Smooth muscle cell (in vitro differentiated cells): Measurements from ENCODE around the gene CHRNE. TPM values are rescaled to one million over a fixed set of nuclear protein-coding genes. Genes with fewer than 3 reads are reported as not detected.

Experiments used
- DNase-seq: peaks from one replicate; lab custom pipeline; 2025; ENCODE audit not compliant: unreplicated experiment; lab: John Stamatoyannopoulos, UW
- H2AFZ ChIP-seq: fragments of 200-600 bp; sonication (generic); 2 replicates; pipeline ENCODE4 v1.6.0; 2016; ENCODE audit warnings: antibody characterized with exemption, low read depth, mild to moderate bottlenecking
- H3F3A ChIP-seq: fragments of 200-600 bp; sonication (generic); 2 replicates; pipeline ENCODE4 v1.6.0; 2017; ENCODE audit warnings: antibody characterized with exemption, low read depth
- H3K27ac ChIP-seq: fragments of 200-600 bp; sonication (generic); 2 replicates; pipeline ENCODE4 v1.5.1; 2016; ENCODE audit warnings: low read depth, mild to moderate bottlenecking
- H3K27me3 ChIP-seq: fragments of 200-600 bp; sonication (generic); 2 replicates; pipeline ENCODE4 v1.6.1; 2016; ENCODE audit warnings: low read depth, mild to moderate bottlenecking
- H3K36me3 ChIP-seq: fragments of 200-600 bp; sonication (generic); 2 replicates; pipeline ENCODE4 v1.5.1; 2016; ENCODE audit warnings: low read depth
- H3K4me1 ChIP-seq: fragments of 200-600 bp; sonication (generic); 2 replicates; pipeline ENCODE4 v1.5.1; 2016; ENCODE audit warnings: low read depth
- H3K4me2 ChIP-seq: fragments of 200-600 bp; sonication (generic); 2 replicates; pipeline ENCODE4 v1.6.0; 2016; ENCODE audit warnings: mild to moderate bottlenecking
- H3K4me3 ChIP-seq: fragments of 200-600 bp; sonication (generic); 2 replicates; pipeline ENCODE4 v1.5.1; 2016; ENCODE audit warnings: mild to moderate bottlenecking
- H3K79me2 ChIP-seq: fragments of 200-600 bp; sonication (generic); 2 replicates; pipeline ENCODE4 v1.6.0; 2016; ENCODE audit warnings: low read depth, mild to moderate bottlenecking
- H3K9ac ChIP-seq: fragments of 200-600 bp; sonication (generic); 2 replicates; pipeline ENCODE4 v1.6.0; 2016; ENCODE audit warnings: low read depth
- H3K9me3 ChIP-seq: fragments of 200-600 bp; sonication (generic); replicated peaks from 2 replicates; pipeline ENCODE4 v1.5.1; 2016; ENCODE audit warnings: low read depth
- H4K20me1 ChIP-seq: fragments of 200-600 bp; sonication (generic); 2 replicates; pipeline ENCODE4 v1.6.0; 2016; ENCODE audit warnings: low read depth
- WGBS: methylation state at CpG from one replicate; pipeline ENCODE4 v1.1.7; 2016; ENCODE audit warnings: low lambda C conversion rate; 5-methylcytosine and 5-hydroxymethylcytosine counted together
- polyA plus RNA-seq: library from polyadenylated mRNA; unstranded; fragments of >200 nt; fragmentation: Nextera tagmentation; extraction: Ambion mirVana; gene quantifications from 2 replicates; pipeline ENCODE4 v1.2.1, GENCODE V29; 2016
- total RNA-seq: library from RNA; depleted of rRNA; stranded (reverse); fragments of >200 nt; gene quantifications from 2 replicates; pipeline ENCODE4 v1.2.3, GENCODE V29; 2014
- TF ChIP-seq, protein P1 (sequence below): fragments of 200-600 bp; sonication (generic); IDR thresholded peaks from 2 replicates; pipeline ENCODE4 v1.5.1; 2017; ENCODE audit warnings: borderline replicate concordance, mild to moderate bottlenecking, antibody characterized with exemption; ENCODE audit not compliant: insufficient read depth, poor library complexity, severe bottlenecking

Gene CHRNE
- total and polyA plus RNA-seq, 2 experiments from 2014 or later = 1.7 to 2.7 TPM

DNA sequence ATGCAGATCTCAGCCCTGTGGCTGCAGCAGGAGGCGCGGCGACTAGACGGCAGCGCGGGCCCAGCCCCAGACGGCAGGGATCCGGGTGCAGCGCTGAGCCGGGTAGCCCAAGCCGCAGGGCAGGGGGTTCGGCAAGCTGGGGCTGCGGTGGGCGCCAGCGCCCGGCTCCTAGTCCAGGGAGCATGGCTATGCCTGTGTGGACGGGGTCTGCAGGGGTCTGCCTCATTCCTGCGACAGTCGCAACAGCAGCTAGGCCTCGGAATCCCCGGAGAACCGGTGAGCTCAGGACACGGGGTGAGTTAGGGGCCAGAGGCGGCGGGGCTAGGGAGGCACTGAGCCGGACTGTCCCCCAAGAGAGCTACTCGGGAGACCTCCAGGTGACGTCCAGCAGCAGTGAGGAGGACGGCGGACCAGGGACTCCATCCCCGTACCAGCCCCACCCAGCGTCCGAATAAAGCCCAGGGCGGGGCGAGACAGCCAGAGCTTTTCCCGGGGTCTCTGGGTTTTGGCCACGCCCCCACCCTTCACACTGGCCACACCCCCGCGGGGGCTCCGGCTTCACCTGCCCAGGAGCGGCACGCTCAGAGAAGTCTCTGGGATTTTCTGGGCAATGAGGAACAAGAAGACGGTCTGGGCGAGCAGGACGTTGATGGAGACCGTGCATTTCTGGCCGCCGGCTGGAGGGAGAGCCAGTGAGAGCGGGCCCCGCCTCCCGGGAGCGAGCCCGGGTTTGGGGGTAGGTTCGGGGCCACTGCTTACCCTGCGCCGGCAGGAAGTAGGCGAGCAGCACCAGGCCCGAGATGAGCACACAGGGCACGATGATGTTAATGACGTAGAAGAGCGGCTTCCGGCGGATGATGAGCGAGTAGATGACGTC, 2.4 kb downstream of the CHRNE start:
- no peak overlapping the region for H2AFZ ChIP-seq
- H4K20me1 ChIP-seq = no peaks in the 10 kb centered on the region
- DNase-seq = no peak
- no peaks in the 10 kb centered on the region for H3K36me3 ChIP-seq
- no peaks in the 10 kb centered on the region for H3K79me2 ChIP-seq
- H3K4me1 ChIP-seq = no peaks in the 10 kb centered on the region
- peaks cover 8% of the 10 kb centered on the region for H3F3A ChIP-seq
- H3K4me2 ChIP-seq = peak overlapping the region; percentile 82
- peak overlapping the region; percentile 65 for H3K4me3 ChIP-seq
- H3K27me3 ChIP-seq = no peaks in the 10 kb centered on the region
- TF ChIP-seq, protein P1, sequence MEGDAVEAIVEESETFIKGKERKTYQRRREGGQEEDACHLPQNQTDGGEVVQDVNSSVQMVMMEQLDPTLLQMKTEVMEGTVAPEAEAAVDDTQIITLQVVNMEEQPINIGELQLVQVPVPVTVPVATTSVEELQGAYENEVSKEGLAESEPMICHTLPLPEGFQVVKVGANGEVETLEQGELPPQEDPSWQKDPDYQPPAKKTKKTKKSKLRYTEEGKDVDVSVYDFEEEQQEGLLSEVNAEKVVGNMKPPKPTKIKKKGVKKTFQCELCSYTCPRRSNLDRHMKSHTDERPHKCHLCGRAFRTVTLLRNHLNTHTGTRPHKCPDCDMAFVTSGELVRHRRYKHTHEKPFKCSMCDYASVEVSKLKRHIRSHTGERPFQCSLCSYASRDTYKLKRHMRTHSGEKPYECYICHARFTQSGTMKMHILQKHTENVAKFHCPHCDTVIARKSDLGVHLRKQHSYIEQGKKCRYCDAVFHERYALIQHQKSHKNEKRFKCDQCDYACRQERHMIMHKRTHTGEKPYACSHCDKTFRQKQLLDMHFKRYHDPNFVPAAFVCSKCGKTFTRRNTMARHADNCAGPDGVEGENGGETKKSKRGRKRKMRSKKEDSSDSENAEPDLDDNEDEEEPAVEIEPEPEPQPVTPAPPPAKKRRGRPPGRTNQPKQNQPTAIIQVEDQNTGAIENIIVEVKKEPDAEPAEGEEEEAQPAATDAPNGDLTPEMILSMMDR = no peak
- H3K9ac ChIP-seq = peak overlapping the region; percentile 88
- peak overlapping the region; percentile 69 for H3K27ac ChIP-seq
- H3K9me3 ChIP-seq = no peaks in the 10 kb centered on the region
- WGBS = 50% methylated on average over 65 of the region's 65 CpGs

DNA sequence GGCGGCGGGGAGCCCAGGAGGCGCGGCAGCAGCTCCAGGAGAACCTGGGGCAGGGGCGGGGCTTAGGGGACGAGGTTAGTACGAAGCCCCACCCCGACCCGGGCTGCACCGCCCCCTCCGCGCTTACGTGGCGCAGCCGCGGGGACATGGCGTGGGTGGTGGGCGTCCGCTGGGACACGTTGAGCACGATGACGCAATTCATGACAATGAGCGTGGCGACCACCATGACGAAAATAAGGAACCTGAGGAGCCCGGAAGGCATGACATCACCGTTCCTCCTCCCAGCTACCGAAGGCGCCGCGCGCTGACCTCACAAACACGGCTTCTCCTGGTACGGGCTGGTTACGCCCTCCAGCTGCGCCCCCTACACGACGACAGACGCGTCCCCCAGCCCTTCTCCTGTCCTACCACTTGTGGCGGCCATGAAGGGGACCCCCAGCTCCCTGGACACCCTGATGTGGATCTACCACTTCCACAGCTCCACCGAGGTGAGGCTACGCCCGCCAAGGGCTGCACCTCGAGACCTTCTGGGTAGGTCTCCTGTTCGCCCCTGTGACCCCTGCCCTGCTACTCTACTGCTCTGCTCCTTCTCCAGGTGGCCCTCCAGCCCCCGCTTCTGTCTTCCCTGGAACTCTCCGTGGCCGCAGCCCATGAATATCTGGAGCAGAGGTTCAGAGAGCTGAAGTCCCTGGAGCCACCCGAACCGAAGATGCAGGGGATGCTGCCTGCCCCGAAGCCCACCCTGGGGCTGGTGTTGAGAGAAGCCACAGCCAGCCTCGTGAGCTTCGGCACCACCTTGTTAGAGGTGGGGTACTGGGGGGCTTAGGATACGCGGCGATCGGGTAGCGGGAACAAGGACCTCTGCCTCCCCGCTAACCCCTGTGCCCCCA, 3.3 kb downstream of the CHRNE start, which contains the start of gene C17orf107:
TSS of gene C17orf107 (plus strand) at position 196 of the 890 bp plus-strand sequence. CDS start at position 423, 227 bp downstream.
- 28% methylated on average over 40 of the region's 60 CpGs for WGBS

DNA sequence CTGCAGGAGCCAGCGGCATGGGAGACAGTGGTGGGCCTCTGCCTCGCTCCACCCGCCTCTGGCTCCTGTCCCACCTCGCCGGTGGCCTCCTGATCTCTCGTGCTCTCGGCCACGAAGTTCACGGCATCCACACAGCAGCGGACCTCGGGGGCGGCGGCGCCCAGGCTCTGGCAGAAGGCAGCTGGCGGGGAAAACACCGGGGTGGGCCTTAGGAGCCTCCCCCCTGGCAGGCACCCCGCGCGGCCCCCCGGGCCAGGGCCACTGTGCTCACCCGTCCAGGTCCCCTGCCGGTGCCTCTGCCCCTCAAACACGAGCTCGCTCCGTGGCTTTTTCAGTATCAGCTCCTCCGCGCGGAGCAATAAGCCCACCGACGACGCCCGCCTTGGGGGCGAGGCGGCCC, 4.0 kb downstream of the CHRNE start:
- DNase-seq = no peak
- H3K4me3 ChIP-seq = peak overlapping the region; percentile 65
- no peaks in the 10 kb centered on the region for H3K27me3 ChIP-seq
- H2AFZ ChIP-seq = no peak overlapping the region
- WGBS = 49% methylated on average over 15 of the region's 34 CpGs
- H3K9me3 ChIP-seq = no peaks in the 10 kb centered on the region
- H3K36me3 ChIP-seq = no peaks in the 10 kb centered on the region
- peaks cover 8% of the 10 kb centered on the region for H3F3A ChIP-seq
- H3K27ac ChIP-seq = peak overlapping the region; percentile 75
- peak overlapping the region; percentile 88 for H3K9ac ChIP-seq
- no peaks in the 10 kb centered on the region for H3K4me1 ChIP-seq
- H3K79me2 ChIP-seq = no peaks in the 10 kb centered on the region
- TF ChIP-seq, protein P1 = no peak
- H3K4me2 ChIP-seq = peak overlapping the region; percentile 82
- no peaks in the 10 kb centered on the region for H4K20me1 ChIP-seq

More for the DNA sequence above, 3.3 kb downstream of the CHRNE start, which contains the start of gene C17orf107:
- Histone ChIP-seq H3K36me3 (no peaks in the 10 kb centered on the region), H3K79me2 (no peaks in the 10 kb centered on the region), H2AFZ (no peak within 1 kb of the TSS), H3K27ac (peak within 1 kb of the TSS; percentile 75), H3K9me3 (no peaks in the 10 kb centered on the region), H3K9ac (peak within 1 kb of the TSS; percentile 88), H4K20me1 (no peaks in the 10 kb centered on the region), H3K4me2 (peak within 1 kb of the TSS; percentile 82), H3K4me3 (peak within 1 kb of the TSS; percentile 65), H3F3A (peaks cover 8% of the 10 kb centered on the region), H3K27me3 (no peaks in the 10 kb centered on the region), H3K4me1 (no peaks in the 10 kb centered on the region)
- TF ChIP-seq, protein P1 = no peak
- DNase-seq = peak; percentile 43
